Calu3 (cell line): ENCODE results near the gene NMT1. TPM values are rescaled to one million over a fixed set of nuclear protein-coding genes. Genes with fewer than 3 reads are reported as not detected.
"Not testable (repeated sequence)": the region's sequence is repeated elsewhere in the genome, so short reads cannot be mapped to it uniquely, and the experiment has no call there.

Experiments
- BruUV-seq: library from RNA; stranded (reverse); fragments of 400-500 nt; replicated peaks from 2 replicates; lab custom pipeline; 2021; lab: Mats Ljungman, UMichigan
- CTCF ChIA-PET: fragments of 300-600 bp; sonication (Branson Sonifier 250); formaldehyde crosslinking; loops from one replicate; lab custom pipeline; 2022; ENCODE audit warnings: antibody characterized with exemption; lab: Charles Lee
- DNase-seq: peaks from one replicate; pipeline ENCODE4 v3.0.0; 2022
- H3K27ac Mint-ChIP-seq: one replicate; pipeline ENCODE4 v1.8.0; 2022; ENCODE audit warnings: mixed read lengths; ENCODE audit not compliant: unreplicated experiment
- H3K27me3 Mint-ChIP-seq: one replicate; pipeline ENCODE4 v1.8.0; 2022; ENCODE audit warnings: mixed read lengths; ENCODE audit not compliant: unreplicated experiment
- H3K36me3 Mint-ChIP-seq: one replicate; pipeline ENCODE4 v1.8.0; 2022; ENCODE audit warnings: mild to moderate bottlenecking, moderate library complexity, mixed read lengths; ENCODE audit not compliant: insufficient read depth, unreplicated experiment
- H3K4me1 Mint-ChIP-seq: one replicate; pipeline ENCODE4 v1.8.0; 2022; ENCODE audit warnings: mild to moderate bottlenecking, low read depth, mixed read lengths; ENCODE audit not compliant: unreplicated experiment
- H3K4me3 Mint-ChIP-seq: one replicate; pipeline ENCODE4 v1.8.0; 2022; ENCODE audit warnings: mild to moderate bottlenecking, low read depth, moderate library complexity, mixed read lengths; ENCODE audit not compliant: unreplicated experiment
- H3K9me3 Mint-ChIP-seq: one replicate; pipeline ENCODE4 v1.8.0; 2022; ENCODE audit warnings: low read depth, mixed read lengths; ENCODE audit not compliant: unreplicated experiment
- CTCF ChIP-seq: fragments of 200-600 bp; IDR thresholded peaks from one replicate; pipeline ENCODE4 v1.8.0; 2022; ENCODE audit warnings: antibody characterized with exemption; ENCODE audit not compliant: unreplicated experiment
- intact Hi-C: fragments of 100-400 bp; cut with micrococcal nuclease; formaldehyde crosslinking; loops from one replicate; pipeline ENCODE4 v1.10.0; 2022; ENCODE audit not compliant: unreplicated experiment
- total RNA-seq: library from RNA; stranded (reverse); gene quantifications from 2 replicates; pipeline ENCODE4 v1.2.3, GENCODE V29; 2022

The NMT1 gene
- total RNA-seq, 1 experiment from 2014 or later = 185 TPM

GRCh38 chr17:45046537-45047125 lies 14.5 kb upstream of the NMT1 start:
- peaks cover 32% of the 10 kb centered on the region for H3K4me1 Mint-ChIP-seq
- no peak overlapping the region for H3K27ac Mint-ChIP-seq
- DNase-seq = no peak
- BruUV-seq = no TSS peak
- CTCF ChIA-PET = interaction anchor here (0.7 to 1.1 kb wide), 3 partner anchors 14 to 26 kb away, joined by 3 to 4 read pairs (median 3); partner anchors contain the start of gene NMT1
- no peaks in the 10 kb centered on the region for H3K9me3 Mint-ChIP-seq
- peaks cover 24% of the 10 kb centered on the region for H3K36me3 Mint-ChIP-seq
- no peak for TF ChIP-seq CTCF
- H3K27me3 Mint-ChIP-seq = no peaks in the 10 kb centered on the region
- no peak overlapping the region for H3K4me3 Mint-ChIP-seq
- intact Hi-C loops = no loop called here

- DNase-seq = no peak
- Mint-ChIP-seq H3K9me3 (no peaks in the 10 kb centered on the region), H3K4me3 (no peak overlapping the region), H3K27me3 (no peaks in the 10 kb centered on the region), H3K27ac (peak overlapping the region; percentile 36), H3K4me1 (peaks cover 12% of the 10 kb centered on the region), H3K36me3 (peaks cover 36% of the 10 kb centered on the region)
- BruUV-seq = no TSS peak
- no peak for TF ChIP-seq CTCF
- intact Hi-C loops = no loop called here
- CTCF ChIA-PET = interaction anchor here (0.6 to 1.6 kb wide), 7 partner anchors 9 to 269 kb away, joined by 3 to 7 read pairs (median 5); partner anchors contain the start of gene NMT1
Observed at GRCh38 chr17:45048795-45049563, 12.1 kb upstream of the NMT1 start.

- TF ChIP-seq CTCF = no peak
- DNase-seq = peak; percentile 76
- Mint-ChIP-seq H3K27me3 (no peaks in the 10 kb centered on the region), H3K9me3 (no peaks in the 10 kb centered on the region), H3K4me3 (peak overlapping the region; percentile 84), H3K4me1 (peaks cover 12% of the 10 kb centered on the region), H3K36me3 (peaks cover 36% of the 10 kb centered on the region), H3K27ac (peak overlapping the region; percentile 82)
- intact Hi-C loops = loop anchor here (5.0 kb wide), 1 partner anchor 82 kb away; the partner anchor contains the start of gene PLCD3
- CTCF ChIA-PET = interaction anchor here (0.5 to 1.5 kb wide), 5 partner anchors 11 to 139 kb away, joined by 3 to 5 read pairs (median 4); partner anchors contain the start of gene NMT1
- BruUV-seq = no TSS peak
Observed at GRCh38 chr17:45050481-45051059, 10.5 kb upstream of the NMT1 start.

- CTCF ChIA-PET = interaction anchor here (0.9 to 1.5 kb wide), 5 partner anchors 10 to 140 kb away, joined by 3 to 6 read pairs (median 4); partner anchors contain the start of gene NMT1
- Mint-ChIP-seq H3K36me3 (peaks cover 36% of the 10 kb centered on the region), H3K9me3 (no peaks in the 10 kb centered on the region), H3K4me1 (peaks cover 12% of the 10 kb centered on the region), H3K27me3 (no peaks in the 10 kb centered on the region), H3K27ac (peak within 1 kb of the TSS; percentile 82), H3K4me3 (peak within 1 kb of the TSS; percentile 84)
- peak; percentile 99 for DNase-seq
- TF ChIP-seq CTCF = no peak
- BruUV-seq = TSS peak; percentile 72
- intact Hi-C loops = loop anchor here (5.0 kb wide), 1 partner anchor 81 kb away; the partner anchor contains the start of gene PLCD3
Observed at GRCh38 chr17:45051060-45051719, 9.9 kb upstream of the NMT1 start, which contains the start of gene DCAKD. Gene DCAKD, minus strand, starts transcription at chr17:45051632. Its CDS starts 16,747 bp downstream, at chr17:45034885.

- not testable (repeated sequence) for BruUV-seq, H3K27me3 Mint-ChIP-seq, H3K27ac Mint-ChIP-seq, H3K9me3 Mint-ChIP-seq, DNase-seq
- Mint-ChIP-seq H3K4me3 (peak overlapping the region; percentile 84), H3K4me1 (peaks cover 12% of the 10 kb centered on the region), H3K36me3 (peaks cover 36% of the 10 kb centered on the region)
- CTCF ChIA-PET = interaction anchor here (0.7 to 1.4 kb wide), 2 partner anchors 10 to 273 kb away, joined by 4 to 6 read pairs; partner anchors contain the start of gene NMT1
- intact Hi-C loops = loop anchor here (5.0 kb wide), 1 partner anchor 81 kb away; the partner anchor contains the start of gene PLCD3
Observed at GRCh38 chr17:45051720-45052051, 9.4 kb upstream of the NMT1 start.
